AG10803 (cell line): ENCODE measurements around the gene PLD3.
"Not testable (repeated sequence)": the region's sequence is repeated elsewhere in the genome, so short reads cannot be mapped to it uniquely, and the experiment has no call there.

ENCODE experiments used
- DNase-seq: peaks from one replicate; pipeline ENCODE4 v3.0.0; 2010; ENCODE audit warnings: low read depth
- H3K4me3 ChIP-seq: 2 replicates; pipeline ENCODE4 v1.5.1; 2011; ENCODE audit warnings: mild to moderate bottlenecking, low read length, control low read depth
- TF ChIP-seq, protein P1 (sequence below): conservative IDR thresholded peaks from 2 replicates; pipeline ENCODE4 v1.5.1; 2011; ENCODE audit warnings: mild to moderate bottlenecking, low read length, control low read depth, inconsistent platforms

PLD3 gene

DNA sequence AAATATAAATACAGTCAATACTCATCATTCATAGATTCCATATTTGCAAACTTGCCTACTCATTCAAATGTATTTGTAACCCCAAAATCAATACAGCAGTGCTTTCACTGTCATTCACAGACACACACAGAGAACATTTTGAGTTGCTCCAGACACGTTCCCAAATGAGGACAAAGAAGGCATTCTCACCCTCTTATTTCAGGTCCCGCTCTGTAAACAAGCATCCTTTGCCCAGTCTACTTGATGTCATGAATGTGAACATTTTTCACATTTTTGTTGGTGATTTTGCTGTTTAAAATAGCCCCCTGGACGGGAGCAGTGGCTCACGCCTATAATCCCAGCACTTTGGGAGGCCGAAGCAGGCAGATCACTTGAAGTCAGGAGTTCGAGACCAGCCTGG lies 15.8 kb upstream of the PLD3 start:
- H3K4me3 ChIP-seq = no peak overlapping the region
- DNase-seq = no peak
- TF ChIP-seq, protein P1, sequence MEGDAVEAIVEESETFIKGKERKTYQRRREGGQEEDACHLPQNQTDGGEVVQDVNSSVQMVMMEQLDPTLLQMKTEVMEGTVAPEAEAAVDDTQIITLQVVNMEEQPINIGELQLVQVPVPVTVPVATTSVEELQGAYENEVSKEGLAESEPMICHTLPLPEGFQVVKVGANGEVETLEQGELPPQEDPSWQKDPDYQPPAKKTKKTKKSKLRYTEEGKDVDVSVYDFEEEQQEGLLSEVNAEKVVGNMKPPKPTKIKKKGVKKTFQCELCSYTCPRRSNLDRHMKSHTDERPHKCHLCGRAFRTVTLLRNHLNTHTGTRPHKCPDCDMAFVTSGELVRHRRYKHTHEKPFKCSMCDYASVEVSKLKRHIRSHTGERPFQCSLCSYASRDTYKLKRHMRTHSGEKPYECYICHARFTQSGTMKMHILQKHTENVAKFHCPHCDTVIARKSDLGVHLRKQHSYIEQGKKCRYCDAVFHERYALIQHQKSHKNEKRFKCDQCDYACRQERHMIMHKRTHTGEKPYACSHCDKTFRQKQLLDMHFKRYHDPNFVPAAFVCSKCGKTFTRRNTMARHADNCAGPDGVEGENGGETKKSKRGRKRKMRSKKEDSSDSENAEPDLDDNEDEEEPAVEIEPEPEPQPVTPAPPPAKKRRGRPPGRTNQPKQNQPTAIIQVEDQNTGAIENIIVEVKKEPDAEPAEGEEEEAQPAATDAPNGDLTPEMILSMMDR = no peak

DNA sequence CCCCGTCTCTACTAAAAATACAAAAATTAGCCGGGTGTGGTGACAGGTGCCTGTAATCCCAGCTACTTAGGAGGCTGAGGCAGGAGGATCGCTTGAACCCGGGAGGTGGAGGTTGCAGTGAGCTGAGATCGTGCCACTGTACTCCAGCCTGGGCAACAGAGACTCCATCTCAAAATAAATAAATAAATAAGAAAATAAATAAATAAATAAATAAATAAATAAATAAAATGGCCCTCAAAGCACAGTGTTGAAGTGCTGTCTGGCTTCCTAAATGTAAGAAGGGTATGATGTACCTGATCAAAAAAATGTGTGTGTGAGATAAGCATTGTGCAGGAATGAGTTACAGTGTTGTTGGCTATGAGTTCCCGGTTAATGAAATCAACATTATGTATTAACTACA lies 15.4 kb upstream of the PLD3 start:
- DNase-seq = not testable (repeated sequence)

DNA sequence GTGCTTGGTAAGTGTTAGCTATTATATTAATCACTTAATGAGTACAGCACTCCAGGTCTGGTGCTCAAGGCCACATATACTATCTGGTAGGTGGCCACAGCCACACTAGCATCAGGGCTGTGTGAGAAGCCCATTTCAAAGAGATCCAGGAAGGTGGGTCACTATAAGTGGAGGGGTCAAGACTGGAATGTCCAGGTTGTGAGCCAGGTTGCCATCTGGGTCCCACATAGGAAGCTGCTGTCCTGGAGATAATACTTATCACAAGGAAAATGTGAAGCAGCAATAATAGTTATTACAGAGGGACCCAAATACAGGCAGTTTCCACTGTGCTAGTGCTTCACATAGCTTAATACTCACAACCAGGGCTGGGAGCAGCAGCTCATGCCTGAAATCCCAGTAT lies 13.4 kb upstream of the PLD3 start:
- TF ChIP-seq, protein P1 = no peak
- no peak overlapping the region for H3K4me3 ChIP-seq
- DNase-seq = no peak

More for the DNA sequence above, 15.4 kb upstream of the PLD3 start:
- not testable (repeated sequence) for H3K4me3 ChIP-seq

DNA sequence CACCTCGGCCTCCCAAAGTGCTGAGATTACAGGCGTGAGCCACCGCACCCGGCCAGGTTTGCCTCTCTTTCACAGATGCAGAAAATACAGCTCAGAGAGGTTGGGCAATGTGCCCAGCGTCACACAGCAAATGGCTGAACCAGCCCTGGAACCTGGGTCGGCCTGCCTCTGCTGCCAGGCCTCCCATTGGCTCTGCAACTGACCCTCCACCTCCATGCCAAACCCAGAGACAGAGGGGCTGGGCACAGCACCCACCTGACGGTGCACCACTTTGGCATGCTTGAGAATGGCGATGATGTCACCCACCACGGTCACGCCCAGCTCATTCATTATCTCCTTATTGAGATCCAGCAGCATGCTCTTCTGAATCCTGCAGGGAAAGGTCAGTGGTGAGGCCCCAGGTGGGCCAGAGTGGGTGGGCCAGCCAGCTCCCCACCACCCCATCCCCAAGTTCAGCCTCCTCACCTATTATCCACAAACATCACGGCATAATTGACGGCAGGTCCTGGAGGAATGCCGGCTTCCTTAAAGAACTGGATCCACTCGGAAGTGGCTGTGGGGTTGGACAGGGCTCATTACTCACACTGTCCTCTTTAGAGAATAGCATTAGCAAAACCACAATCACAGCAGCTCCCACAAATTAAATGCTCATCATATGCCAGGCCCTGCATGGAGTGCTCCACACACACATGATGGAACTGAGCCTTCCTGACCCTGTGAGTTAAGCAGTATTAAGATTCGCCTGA lies 12.5 kb upstream of the PLD3 start:
- TF ChIP-seq, protein P1 = no peak
- no peak for DNase-seq
- no peak overlapping the region for H3K4me3 ChIP-seq

DNA sequence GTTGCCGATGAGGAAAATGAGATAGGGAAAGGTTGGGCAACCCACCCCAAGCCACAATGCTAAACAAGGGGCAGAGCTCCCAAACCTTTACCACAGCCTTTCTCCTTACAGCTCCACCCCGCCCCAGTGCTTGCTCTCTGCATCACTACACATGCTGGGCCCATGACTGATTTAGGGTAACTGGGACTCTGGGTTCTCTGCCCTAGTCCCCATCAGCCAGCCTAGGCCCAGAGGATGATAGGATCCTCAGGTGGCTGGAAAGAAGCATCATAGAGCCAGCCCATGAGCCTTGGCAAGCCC lies 11.9 kb upstream of the PLD3 start:
- H3K4me3 ChIP-seq = no peak overlapping the region
- no peak for DNase-seq
- TF ChIP-seq, protein P1 = no peak

DNA sequence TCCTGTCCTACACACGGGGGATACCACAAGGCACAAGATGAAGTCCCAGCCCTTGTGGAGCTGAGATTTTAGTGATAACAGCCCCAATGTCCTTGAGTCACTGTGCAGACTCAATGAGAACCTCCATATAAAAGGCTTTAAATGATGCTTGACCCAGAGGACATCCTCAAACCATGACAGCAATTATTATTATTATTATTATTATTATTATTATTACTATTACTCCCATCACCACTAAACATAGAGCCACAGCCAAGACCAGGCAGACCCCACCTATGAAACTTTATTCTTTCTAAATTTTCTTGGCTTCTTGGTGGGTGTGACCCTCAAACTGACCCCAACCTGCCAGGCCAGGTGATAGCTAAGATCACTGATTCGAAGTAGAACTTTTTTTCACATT lies 11.4 kb upstream of the PLD3 start:
- TF ChIP-seq, protein P1 = no peak
- no peak overlapping the region for H3K4me3 ChIP-seq
- DNase-seq = no peak

DNA sequence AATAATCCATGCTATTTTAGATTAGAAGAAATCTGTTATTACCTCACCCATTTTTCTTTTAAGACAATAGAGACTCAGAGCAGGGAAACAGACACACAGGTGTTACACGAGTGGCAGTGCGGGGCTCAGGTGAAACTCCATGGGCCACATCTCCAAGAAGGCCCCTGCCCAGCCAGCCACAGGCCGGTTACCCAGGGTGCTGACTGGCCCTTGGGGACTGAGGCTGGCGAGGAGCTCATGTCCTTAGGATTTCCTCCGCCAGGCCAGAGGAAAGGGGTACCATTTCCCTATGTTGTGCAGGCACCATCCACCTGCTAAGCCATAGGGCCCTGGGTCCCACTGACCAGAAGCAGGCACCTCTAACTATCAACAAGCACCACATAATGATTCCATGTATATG lies 10.9 kb upstream of the PLD3 start:
- H3K4me3 ChIP-seq = no peak overlapping the region
- TF ChIP-seq, protein P1 = no peak
- DNase-seq = no peak
